ENCODE data around the gene ALKBH7.

GRCh38 chr19:6340493-6341201, 31.9 kb upstream of the ALKBH7 start:
- TF ChIP-seq CTCF (IDR thresholded peaks at IDR 0.05; ENCODE audit: poor library complexity, severe bottlenecking) (no peak), EZH2 (IDR thresholded peaks at IDR 0.05; ENCODE audit: borderline replicate concordance, insufficient read depth, low read length, poor library complexity, severe bottlenecking) (no peak), TAF1 (IDR thresholded peaks at IDR 0.05; ENCODE audit: low read depth) (no peak)
